Vagina (tissue), 2 donors: ENCODE data around the gene DPP6. TPM values are rescaled to one million over a fixed set of nuclear protein-coding genes. Genes with fewer than 3 reads are reported as not detected.
"Not testable (repeated sequence)": the region's sequence is repeated elsewhere in the genome, so short reads cannot be mapped to it uniquely, and the experiment has no call there.

ENCODE experiments used
- DNase-seq, 2 donors: peaks; one replicate each; pipeline ENCODE4 v3.0.0-alpha.2; 2017; ENCODE audit errors: extremely low spot score in 2 of 2
- H3K27ac ChIP-seq: fragments of 200-600 bp; sonication (generic); one replicate; pipeline ENCODE4 v1.5.1; 2019
- H3K27me3 ChIP-seq: fragments of 200-600 bp; sonication (generic); one replicate; pipeline ENCODE4 v1.5.1; 2019
- H3K36me3 ChIP-seq, 2 donors: fragments of 200-600 bp; sonication (generic); one replicate each; pipeline ENCODE4 v1.5.1; 2017 to 2019
- H3K4me1 ChIP-seq: fragments of 200-600 bp; sonication (generic); one replicate; pipeline ENCODE4 v1.5.1; 2019
- H3K4me3 ChIP-seq, 2 donors: fragments of 200-600 bp; sonication (generic); 1 replicate in 1 of 2; 2 replicates in 1 of 2; pipeline ENCODE4 v1.5.1; 2016 to 2019
- H3K9me3 ChIP-seq: fragments of 200-600 bp; sonication (generic); one replicate; pipeline ENCODE4 v1.5.1; 2019
- CTCF ChIP-seq, 3 experiments: fragments of 450-650 bp in 2 of 3; fragments of 200-600 bp in 1 of 3; sonication (generic) in 1 of 3; IDR thresholded peaks; one replicate each; pipeline ENCODE4 v1.5.1; 2017 to 2019; ENCODE audit warnings: antibody characterized with exemption in 3 of 3, mild to moderate bottlenecking in 2 of 3, moderate library complexity in 2 of 3
- POLR2A ChIP-seq, 2 donors: fragments of 450-650 bp; IDR thresholded peaks; one replicate each; pipeline ENCODE4 v1.6.1; 2017; ENCODE audit warnings: antibody characterized with exemption in 2 of 2, mild to moderate bottlenecking in 2 of 2, moderate library complexity in 2 of 2
- POLR2AphosphoS5 ChIP-seq, 2 donors: sonication (generic); formaldehyde crosslinking; IDR thresholded peaks; one replicate each; pipeline ENCODE4 v1.9.0; 2017; ENCODE audit warnings: antibody characterized with exemption in 2 of 2, mild to moderate bottlenecking in 2 of 2, low read depth in 1 of 2; ENCODE audit not compliant: insufficient read depth in 1 of 2
- intact Hi-C: fragments of 100-400 bp; cut with DNase I; formaldehyde crosslinking; loops from one replicate; pipeline ENCODE4 v1.15.1; 2023
- total RNA-seq: library from RNA; depleted of rRNA; stranded (reverse); fragments of >200 nt; gene quantifications from one replicate; pipeline ENCODE4 v1.2.3, GENCODE V29; 2016

The DPP6 gene
- total RNA-seq, 1 donor from 2014 or later = 7.9 TPM

- no peaks in the 10 kb centered on the region for H3K36me3 ChIP-seq
- no peak overlapping the region for H3K27ac ChIP-seq
- H3K4me3 ChIP-seq = no peak overlapping the region
- intact Hi-C loops = no loop called here
- peaks cover 23% of the 10 kb centered on the region for H3K4me1 ChIP-seq
- TF ChIP-seq POLR2AphosphoS5 (IDR thresholded peaks at IDR 0.05; ENCODE audit: insufficient read depth in 1 of 2, low read depth in 1 of 2) (no peak), CTCF (IDR thresholded peaks at IDR 0.05) (no peak), POLR2A (IDR thresholded peaks at IDR 0.05) (no peak)
- H3K9me3 ChIP-seq = peaks cover 6% of the 10 kb centered on the region
- no peaks in the 10 kb centered on the region for H3K27me3 ChIP-seq
- no peak for DNase-seq
Measured at GRCh38 chr7:154931906-154932305, 879.7 kb downstream of the DPP6 start.

- H3K4me3 ChIP-seq, H3K9me3 ChIP-seq, H3K36me3 ChIP-seq, H3K27me3 ChIP-seq, H3K27ac ChIP-seq, intact Hi-C loops, DNase-seq: not testable (repeated sequence)
- H3K4me1 ChIP-seq = peaks cover 15% of the 10 kb centered on the region
Measured at GRCh38 chr7:154934353-154934952, 882.3 kb downstream of the DPP6 start.

- Histone ChIP-seq H3K27me3 (no peaks in the 10 kb centered on the region), H3K9me3 (peaks cover 6% of the 10 kb centered on the region), H3K4me3 (no peak overlapping the region), H3K36me3 (peaks cover 0 to 8% of the 10 kb centered on the region in 2 donors), H3K27ac (no peak overlapping the region), H3K4me1 (no peaks in the 10 kb centered on the region)
- TF ChIP-seq CTCF (IDR thresholded peaks at IDR 0.05) (no peak), POLR2A (IDR thresholded peaks at IDR 0.05) (no peak), POLR2AphosphoS5 (IDR thresholded peaks at IDR 0.05; ENCODE audit: insufficient read depth in 1 of 2, low read depth in 1 of 2) (no peak)
- intact Hi-C loops = no loop called here
- DNase-seq = no peak
Measured at GRCh38 chr7:154937837-154938236, 885.6 kb downstream of the DPP6 start.

GRCh38 chr7:154942691-154943090, 890.5 kb downstream of the DPP6 start:
- no peak for DNase-seq

More at GRCh38 chr7:154942691-154943090, 890.5 kb downstream of the DPP6 start:
- Histone ChIP-seq H3K27ac (no peak overlapping the region), H3K27me3 (no peaks in the 10 kb centered on the region), H3K4me1 (no peaks in the 10 kb centered on the region), H3K36me3 (peaks cover 0 to 44% of the 10 kb centered on the region in 2 donors), H3K4me3 (no peak overlapping the region), H3K9me3 (no peaks in the 10 kb centered on the region)
- intact Hi-C loops = loop anchor here (10.0 kb wide), 1 partner anchor 412 kb away; no protein-coding TSS in a partner anchor
- TF ChIP-seq CTCF (IDR thresholded peaks at IDR 0.05) = no peak
